RWPE2 (cell line): ENCODE data around the gene MARK3.

Experiments
- ATAC-seq: fragments of 200-7000 bp; cut with Tn5 transposase; 3 replicates; pipeline ENCODE4 v1.9.1; 2021; ENCODE audit warnings: low read depth
- DNase-seq: peaks from one replicate; pipeline ENCODE4 v3.0.0-alpha.2; 2020; ENCODE audit warnings: low spot score
- H3K27ac ChIP-seq: fragments of 450-650 bp; 2 replicates; pipeline ENCODE4 v1.5.1; 2017; ENCODE audit warnings: mild to moderate bottlenecking; ENCODE audit not compliant: poor library complexity, severe bottlenecking
- H3K27me3 ChIP-seq: fragments of 250-450 bp; sonication (Bioruptor Pico); 2 replicates; pipeline ENCODE4 v1.5.1; 2021; ENCODE audit warnings: mild to moderate bottlenecking, moderate library complexity; ENCODE audit not compliant: insufficient read depth, poor library complexity, severe bottlenecking
- H3K36me3 ChIP-seq: fragments of 250-450 bp; sonication (Bioruptor Pico); 2 replicates; pipeline ENCODE4 v1.5.1; 2020; ENCODE audit warnings: low read depth, mild to moderate bottlenecking, moderate library complexity
- H3K4me1 ChIP-seq: fragments of 250-450 bp; sonication (Bioruptor Pico); 2 replicates; pipeline ENCODE4 v1.5.1; 2021; ENCODE audit warnings: mild to moderate bottlenecking, moderate library complexity; ENCODE audit not compliant: insufficient read depth, poor library complexity, severe bottlenecking
- H3K4me3 ChIP-seq: fragments of 250-450 bp; sonication (Bioruptor Pico); 2 replicates; pipeline ENCODE4 v1.5.1; 2021; ENCODE audit warnings: mild to moderate bottlenecking, moderate library complexity; ENCODE audit not compliant: severe bottlenecking
- H3K9me3 ChIP-seq: fragments of 250-450 bp; sonication (Bioruptor Pico); 2 replicates; pipeline ENCODE4 v1.5.1; 2021; ENCODE audit warnings: mild to moderate bottlenecking, moderate library complexity; ENCODE audit not compliant: severe bottlenecking
- TF ChIP-seq, protein P1 (sequence below): fragments of 450-650 bp; IDR thresholded peaks from one replicate; pipeline ENCODE4 v1.5.1; 2017; ENCODE audit warnings: mild to moderate bottlenecking, moderate library complexity; ENCODE audit not compliant: poor library complexity, severe bottlenecking

The MARK3 gene

DNA sequence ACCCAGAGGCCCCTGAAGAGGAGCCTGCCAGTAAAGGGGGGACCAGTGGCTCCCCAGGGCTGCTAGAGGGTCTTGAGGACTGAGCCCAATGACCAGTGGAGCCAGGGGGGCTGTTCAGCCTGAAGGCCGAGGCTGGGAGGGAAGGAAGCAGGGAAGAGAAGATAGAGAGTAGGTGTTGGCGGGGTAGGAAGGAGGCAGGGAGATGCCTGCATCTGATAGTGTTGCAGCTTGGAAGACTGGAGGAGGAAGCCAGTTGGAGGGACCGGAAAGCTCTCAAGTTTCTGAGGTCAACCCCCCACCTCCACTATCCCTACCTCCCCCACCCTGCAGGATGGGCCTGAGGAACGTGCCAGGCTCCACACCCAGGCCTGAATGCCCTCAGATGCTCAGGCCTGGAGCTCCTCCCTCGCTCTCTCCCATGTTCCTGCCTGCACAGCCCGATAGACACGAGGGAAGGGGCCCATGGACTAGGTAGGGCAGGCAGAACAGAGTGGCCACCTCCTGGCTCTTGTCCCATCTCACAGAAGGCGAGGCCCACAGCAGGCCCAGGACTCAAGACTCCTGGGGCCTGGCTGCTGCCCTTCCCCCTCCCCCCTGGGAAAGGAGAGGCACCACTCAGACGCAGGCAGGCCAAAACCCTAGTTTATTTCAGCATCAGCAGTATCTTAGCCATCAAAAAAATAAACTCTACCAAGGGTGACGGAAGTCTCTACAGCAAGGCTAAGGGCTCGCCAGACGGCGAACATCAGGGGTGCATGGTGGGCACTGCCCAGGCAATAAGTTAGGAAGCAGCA lies 134.0 kb downstream of the MARK3 start:
- Histone ChIP-seq H3K4me3 (no peak overlapping the region), H3K27me3 (peaks cover 16% of the 10 kb centered on the region), H3K9me3 (no peaks in the 10 kb centered on the region), H3K36me3 (peaks cover 5% of the 10 kb centered on the region; the same call in 1 of the 2 replicates), H3K4me1 (peaks cover 14% of the 10 kb centered on the region), H3K27ac (peak overlapping the region; percentile 54)
- peak; percentile 44 for ATAC-seq
- DNase-seq = peak; percentile 75
- TF ChIP-seq, protein P1, sequence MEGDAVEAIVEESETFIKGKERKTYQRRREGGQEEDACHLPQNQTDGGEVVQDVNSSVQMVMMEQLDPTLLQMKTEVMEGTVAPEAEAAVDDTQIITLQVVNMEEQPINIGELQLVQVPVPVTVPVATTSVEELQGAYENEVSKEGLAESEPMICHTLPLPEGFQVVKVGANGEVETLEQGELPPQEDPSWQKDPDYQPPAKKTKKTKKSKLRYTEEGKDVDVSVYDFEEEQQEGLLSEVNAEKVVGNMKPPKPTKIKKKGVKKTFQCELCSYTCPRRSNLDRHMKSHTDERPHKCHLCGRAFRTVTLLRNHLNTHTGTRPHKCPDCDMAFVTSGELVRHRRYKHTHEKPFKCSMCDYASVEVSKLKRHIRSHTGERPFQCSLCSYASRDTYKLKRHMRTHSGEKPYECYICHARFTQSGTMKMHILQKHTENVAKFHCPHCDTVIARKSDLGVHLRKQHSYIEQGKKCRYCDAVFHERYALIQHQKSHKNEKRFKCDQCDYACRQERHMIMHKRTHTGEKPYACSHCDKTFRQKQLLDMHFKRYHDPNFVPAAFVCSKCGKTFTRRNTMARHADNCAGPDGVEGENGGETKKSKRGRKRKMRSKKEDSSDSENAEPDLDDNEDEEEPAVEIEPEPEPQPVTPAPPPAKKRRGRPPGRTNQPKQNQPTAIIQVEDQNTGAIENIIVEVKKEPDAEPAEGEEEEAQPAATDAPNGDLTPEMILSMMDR = peak; percentile 9

DNA sequence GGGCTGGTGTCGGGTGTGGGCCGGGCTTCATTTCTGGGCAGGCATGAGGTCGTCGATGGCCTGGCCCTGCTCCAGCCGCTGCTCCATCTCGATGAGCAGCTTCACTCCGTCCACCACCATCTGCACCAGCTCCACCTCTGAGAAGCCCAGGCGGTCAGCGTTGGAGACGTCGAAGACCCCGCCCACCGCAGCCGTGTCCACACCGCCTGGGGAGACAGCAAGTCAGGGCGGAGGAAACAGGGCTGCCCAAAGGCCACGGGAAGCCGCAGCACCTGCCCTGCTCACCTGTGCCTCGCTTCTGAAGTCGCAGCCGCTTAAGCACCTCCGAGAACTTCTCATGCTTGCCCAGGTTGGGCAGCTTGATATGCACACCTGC lies 134.6 kb downstream of the MARK3 start:
- no peak overlapping the region for H3K4me3 ChIP-seq
- ATAC-seq (no peak), DNase-seq (peak; percentile 82)
- H3K9me3 ChIP-seq = no peaks in the 10 kb centered on the region
- H3K36me3 ChIP-seq = peaks cover 5% of the 10 kb centered on the region; the same call in 1 of the 2 replicates
- peaks cover 16% of the 10 kb centered on the region for H3K27me3 ChIP-seq
- TF ChIP-seq, protein P1 = no peak
- peak overlapping the region; percentile 54 for H3K27ac ChIP-seq
- peaks cover 14% of the 10 kb centered on the region for H3K4me1 ChIP-seq

DNA sequence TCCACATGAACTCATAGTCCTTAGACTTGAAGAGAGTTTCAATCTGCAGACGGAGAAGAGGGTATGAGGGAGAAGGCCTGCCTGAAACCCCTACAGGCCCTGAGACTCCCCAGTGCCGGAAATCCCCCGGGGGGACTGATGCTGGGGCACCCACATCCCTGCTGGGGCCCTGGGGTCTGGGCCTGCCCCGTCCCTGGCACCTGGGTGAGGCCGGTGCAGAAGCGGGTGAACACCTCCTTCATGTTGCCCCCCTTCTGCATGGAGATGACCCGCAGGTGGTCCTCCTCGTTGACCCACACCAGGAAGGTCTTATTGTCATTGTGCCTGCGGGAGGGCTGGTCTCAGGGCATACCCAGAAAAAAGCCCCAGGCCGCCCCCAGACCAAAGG lies 135.0 kb downstream of the MARK3 start:
- peak; percentile 71 for DNase-seq

GRCh38 chr14:103520657-103521437 lies 135.6 kb downstream of the MARK3 start:
- H3K27ac ChIP-seq = peak overlapping the region; percentile 54
- H3K36me3 ChIP-seq = peaks cover 5% of the 10 kb centered on the region; the same call in 1 of the 2 replicates
- DNase-seq = peak; percentile 80
- ATAC-seq = peak; percentile 2; the same call in 1 of the 3 replicates
- no peaks in the 10 kb centered on the region for H3K9me3 ChIP-seq
- H3K27me3 ChIP-seq = peaks cover 16% of the 10 kb centered on the region
- H3K4me3 ChIP-seq = peak overlapping the region; percentile 60
- TF ChIP-seq, protein P1 = peak; percentile 79
- peaks cover 14% of the 10 kb centered on the region for H3K4me1 ChIP-seq

More for the DNA sequence above, 135.0 kb downstream of the MARK3 start:
- no peak for ATAC-seq
- H3K9me3 ChIP-seq = no peaks in the 10 kb centered on the region
- H3K36me3 ChIP-seq = peaks cover 5% of the 10 kb centered on the region; the same call in 1 of the 2 replicates
- H3K4me3 ChIP-seq = no peak overlapping the region
- peaks cover 16% of the 10 kb centered on the region for H3K27me3 ChIP-seq
- peaks cover 14% of the 10 kb centered on the region for H3K4me1 ChIP-seq
- peak overlapping the region; percentile 54 for H3K27ac ChIP-seq
- TF ChIP-seq, protein P1 = no peak
